Measurements from ENCODE around the gene MXD1.
"Not testable (repeated sequence)": the region's sequence is repeated elsewhere in the genome, so short reads cannot be mapped to it uniquely, and the experiment has no call there.

MXD1 gene

GRCh38 chr2:69933839-69934613 is 19.1 kb downstream of the MXD1 start:
- no peak for DNase-seq (ENCODE audit: low read depth in 3 of 3)

- no peak for DNase-seq (ENCODE audit: low read depth in 3 of 3)
Observed at GRCh38 chr2:69934614-69934908, 19.7 kb downstream of the MXD1 start.

GRCh38 chr2:69935011-69935410 is 20.1 kb downstream of the MXD1 start:
- DNase-seq (ENCODE audit: low read depth in 3 of 3), result no peak

GRCh38 chr2:69936906-69937305 is 22.0 kb downstream of the MXD1 start:
- DNase-seq (ENCODE audit: low read depth in 3 of 3), result no peak

- no peak for DNase-seq (ENCODE audit: low read depth in 3 of 3)
Observed at GRCh38 chr2:69937968-69938367, 23.1 kb downstream of the MXD1 start.

- no peak for DNase-seq (ENCODE audit: low read depth in 3 of 3)
Observed at GRCh38 chr2:69939722-69940121, 24.8 kb downstream of the MXD1 start.

GRCh38 chr2:69940691-69941090 is 25.8 kb downstream of the MXD1 start:
- DNase-seq (ENCODE audit: low read depth in 3 of 3), result no peak

- DNase-seq (ENCODE audit: low read depth in 3 of 3), result no peak
Observed at GRCh38 chr2:69943000-69943842, 28.3 kb downstream of the MXD1 start.

- no peak for DNase-seq (ENCODE audit: low read depth in 3 of 3)
Observed at GRCh38 chr2:69943843-69944525, 29.1 kb downstream of the MXD1 start.

- DNase-seq (ENCODE audit: low read depth in 3 of 3), result no peak
Observed at GRCh38 chr2:69944756-69945155, 29.8 kb downstream of the MXD1 start.

GRCh38 chr2:69945441-69945840 is 30.5 kb downstream of the MXD1 start:
- no peak for DNase-seq (ENCODE audit: low read depth in 3 of 3)

- no peak for DNase-seq (ENCODE audit: low read depth in 3 of 3)
Observed at GRCh38 chr2:69945941-69946340, 31.0 kb downstream of the MXD1 start.

GRCh38 chr2:69946351-69947324 is 31.7 kb downstream of the MXD1 start:
- peak in 2 of 3 experiments; percentile 15 to 22 for DNase-seq (ENCODE audit: low read depth in 3 of 3)

GRCh38 chr2:69947325-69947931 is 32.5 kb downstream of the MXD1 start:
- no peak for DNase-seq (ENCODE audit: low read depth in 3 of 3)

GRCh38 chr2:69948032-69948962 is 33.4 kb downstream of the MXD1 start:
- no peak for DNase-seq (ENCODE audit: low read depth in 3 of 3)

GRCh38 chr2:69948963-69949645 is 34.2 kb downstream of the MXD1 start:
- no peak for DNase-seq (ENCODE audit: low read depth in 3 of 3)

GRCh38 chr2:69950241-69950640 is 35.3 kb downstream of the MXD1 start:
- no peak for DNase-seq (ENCODE audit: low read depth in 3 of 3)

GRCh38 chr2:69950671-69951070 is 35.8 kb downstream of the MXD1 start:
- not testable (repeated sequence) for DNase-seq (ENCODE audit: low read depth in 3 of 3)
